Stimulated activated CD8-positive, alpha-beta memory T cell treated with anti-CD3 and anti-CD28 coated beads, Interleukin-12 subunit alpha, Interleukin-12 subunit beta, amount 100 ng/mL, for 1 hour (primary cell): Measurements from ENCODE around the gene C1orf74.

Experiments used
- DNase-seq: peaks from one replicate; pipeline ENCODE4 v3.0.0-alpha.2; 2020; ENCODE audit warnings: low read depth

The C1orf74 gene

DNA sequence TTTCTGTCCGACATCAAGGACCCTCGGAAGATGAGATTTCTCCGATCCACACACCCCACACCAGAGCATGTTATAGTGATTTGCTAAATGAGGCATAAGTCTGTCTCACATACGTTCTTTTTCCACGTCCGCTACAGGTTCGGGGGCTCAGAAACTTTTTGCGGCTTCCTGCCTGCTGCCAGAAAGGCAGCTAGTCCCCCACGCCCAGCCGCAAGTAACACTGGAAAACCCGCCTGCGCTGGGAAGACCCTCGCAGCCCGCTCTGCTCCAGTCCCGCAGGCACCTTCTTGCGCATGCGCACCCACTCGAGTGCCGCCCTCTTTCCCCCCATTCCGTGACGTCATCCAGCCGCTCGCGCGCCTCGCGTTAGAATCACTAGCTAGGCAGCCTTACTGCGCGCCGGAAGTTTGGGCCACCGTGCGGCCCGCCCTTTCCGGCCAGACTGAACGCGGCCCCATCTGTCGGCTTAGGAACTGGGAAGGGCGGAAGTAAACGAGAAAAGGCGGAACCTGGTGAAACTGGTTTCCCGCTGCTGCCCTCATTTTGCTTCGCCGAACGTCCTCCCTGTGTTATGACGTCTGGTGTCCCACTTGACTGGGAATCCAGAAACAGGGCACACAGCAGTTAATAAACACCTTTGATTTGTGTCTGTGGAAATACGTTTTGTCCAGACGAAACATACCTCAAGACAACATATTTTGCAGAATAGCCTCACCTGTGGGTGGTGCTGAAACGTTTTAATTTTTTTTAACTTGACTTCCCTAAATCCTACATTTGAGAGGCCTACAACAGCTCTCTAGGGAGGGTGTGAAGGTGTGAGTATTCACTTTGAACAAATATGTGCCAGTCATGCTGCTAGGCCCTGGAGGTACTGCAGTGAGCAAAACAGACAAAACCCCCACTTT is at the start of gene C1orf74:
C1orf74 (minus strand) TSS at position 295 of the 905 bp plus-strand sequence. CDS start 925 bp downstream, outside the sequence.
- peak; percentile 100 for DNase-seq

DNA sequence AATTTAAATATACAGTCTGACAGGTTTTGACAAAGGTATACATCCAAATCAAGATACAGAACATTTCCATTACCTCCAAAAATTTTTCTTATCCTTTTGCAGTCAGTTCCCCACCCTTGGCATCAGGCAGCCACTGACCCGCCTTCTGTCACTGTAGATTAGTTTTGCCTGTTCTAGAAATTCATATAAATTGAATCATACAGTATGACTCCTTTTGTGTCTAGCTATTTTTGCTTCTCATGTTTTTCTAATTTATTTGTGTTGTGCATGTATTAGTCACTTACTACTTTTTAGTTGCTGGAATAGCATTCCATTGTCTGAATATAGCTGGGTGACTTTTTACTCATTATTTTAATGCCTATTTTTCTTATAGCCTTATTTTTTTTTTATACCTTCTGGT is 47.3 kb upstream of the C1orf74 start:
- no peak for DNase-seq

DNA sequence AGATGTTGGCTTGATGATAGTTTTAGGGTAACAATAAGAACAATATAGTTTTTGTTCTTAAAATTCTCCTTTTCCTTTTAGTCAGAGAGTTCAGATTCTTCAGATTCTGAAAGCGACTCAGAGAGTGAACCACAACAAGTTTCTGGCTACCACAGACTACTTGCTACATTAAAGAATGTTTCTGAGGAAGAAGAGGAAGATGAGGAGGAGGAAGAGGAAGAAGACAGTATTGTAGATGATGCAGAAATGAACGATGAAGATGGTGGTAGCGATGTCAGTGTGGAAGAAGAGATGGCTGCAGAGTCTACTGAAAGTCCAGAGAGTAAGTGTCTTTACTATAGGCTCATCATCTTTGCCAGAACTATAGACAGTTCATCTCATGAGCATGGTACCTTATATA is 46.4 kb upstream of the C1orf74 start:
- no peak for DNase-seq

DNA sequence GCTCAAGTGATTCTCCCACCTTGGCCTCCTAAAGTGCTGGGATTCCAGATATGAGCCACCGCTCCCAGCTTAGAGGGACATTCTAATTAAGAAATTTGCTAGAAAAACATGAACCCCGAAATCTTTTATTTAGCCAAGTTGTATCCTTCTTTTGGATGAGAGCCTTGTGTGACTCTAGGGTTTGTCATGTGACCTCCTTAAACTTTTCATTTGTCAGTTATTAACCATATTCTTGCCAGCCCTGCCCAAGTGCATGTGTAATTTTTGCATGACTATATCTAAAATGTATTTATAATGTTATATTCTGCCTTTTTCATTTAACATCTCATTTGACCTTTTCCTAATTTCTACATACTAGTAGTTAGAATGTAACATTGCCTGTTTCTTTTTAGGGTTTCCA is 45.4 kb upstream of the C1orf74 start:
- no peak for DNase-seq

DNA sequence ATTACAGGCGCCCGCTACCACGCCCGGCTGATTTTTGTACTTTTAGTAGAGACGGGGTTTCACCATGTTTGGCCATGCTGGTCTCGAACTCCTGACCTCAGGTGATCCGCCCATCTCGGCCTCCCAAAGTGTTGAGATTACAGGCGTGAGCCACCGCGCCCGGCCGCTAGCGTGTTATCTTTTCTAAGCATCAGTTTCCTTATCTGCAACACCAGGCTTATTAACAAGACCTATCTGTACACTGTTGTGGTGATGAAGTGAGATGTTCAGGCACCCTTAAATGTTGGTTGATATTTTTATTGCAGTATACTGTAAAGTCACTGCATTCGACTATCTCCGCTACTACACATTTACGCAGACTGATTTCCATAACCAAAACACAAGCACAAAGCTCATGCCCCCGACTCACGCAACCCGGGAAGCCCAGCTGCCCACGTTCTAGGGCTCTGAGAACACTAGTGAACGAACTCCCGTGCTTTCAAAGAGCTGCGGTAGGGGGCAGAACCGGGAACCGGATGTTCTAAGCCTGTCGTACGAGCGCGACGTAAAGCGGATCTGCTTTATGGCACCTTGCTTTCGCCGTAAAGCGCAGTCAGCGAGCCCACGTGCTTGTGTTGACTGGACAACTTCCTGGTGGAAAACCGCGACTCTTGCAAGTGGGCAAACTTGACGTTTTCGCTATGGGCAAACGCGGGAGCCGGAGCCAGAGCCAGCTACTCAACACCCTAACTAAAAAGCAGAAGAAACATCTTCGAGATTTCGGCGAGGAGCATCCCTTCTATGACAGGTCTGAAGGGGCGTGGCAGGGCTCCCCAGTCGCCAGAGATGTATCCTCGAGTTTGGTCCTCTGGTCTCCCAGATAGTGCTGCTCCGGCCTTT is 43.3 kb upstream of the C1orf74 start, which contains the start of gene UTP25:
UTP25 (plus strand) TSS at position 589 of the 879 bp plus-strand sequence; CDS start at position 681, 92 bp downstream.
- DNase-seq = peak; percentile 88

DNA sequence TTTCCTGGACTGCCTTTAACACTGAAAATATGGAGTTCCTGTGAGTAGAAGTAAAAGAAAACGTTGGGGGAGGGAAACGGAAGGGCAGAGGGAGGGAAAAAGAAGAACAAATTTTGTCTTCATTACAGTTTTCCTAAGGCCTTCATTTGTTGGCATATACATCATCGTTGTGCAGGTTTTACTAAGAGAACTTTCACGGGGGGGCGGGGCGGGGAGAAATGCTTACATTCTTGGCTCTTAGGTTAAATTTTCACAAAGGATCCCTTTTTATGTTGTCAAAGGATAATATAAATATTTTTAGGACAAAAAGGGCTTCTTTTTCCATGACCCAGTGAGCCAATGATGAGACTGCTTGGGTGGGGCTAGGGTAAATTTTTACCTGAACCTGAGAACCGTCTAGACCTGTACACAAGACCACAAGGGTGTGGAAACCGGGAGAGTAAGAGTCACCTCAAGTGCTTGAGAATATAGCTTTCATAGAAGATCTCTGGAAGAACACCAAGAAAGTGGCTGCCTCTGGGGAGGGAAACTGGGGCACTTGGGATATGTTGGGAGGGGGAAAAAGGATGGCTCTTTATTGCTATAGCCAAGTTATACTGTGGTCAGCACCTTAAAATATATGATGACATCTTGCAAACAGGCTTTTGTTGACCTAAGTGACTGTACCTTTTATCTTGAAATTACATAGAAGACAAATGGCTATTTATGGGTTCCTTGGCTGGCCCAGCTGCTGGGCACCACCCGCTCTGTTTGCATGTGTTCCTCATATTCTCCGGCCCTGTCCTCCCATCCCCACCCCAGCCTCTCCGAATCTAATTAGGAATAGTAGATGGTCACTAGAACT is 41.5 kb upstream of the C1orf74 start:
- DNase-seq = no peak

DNA sequence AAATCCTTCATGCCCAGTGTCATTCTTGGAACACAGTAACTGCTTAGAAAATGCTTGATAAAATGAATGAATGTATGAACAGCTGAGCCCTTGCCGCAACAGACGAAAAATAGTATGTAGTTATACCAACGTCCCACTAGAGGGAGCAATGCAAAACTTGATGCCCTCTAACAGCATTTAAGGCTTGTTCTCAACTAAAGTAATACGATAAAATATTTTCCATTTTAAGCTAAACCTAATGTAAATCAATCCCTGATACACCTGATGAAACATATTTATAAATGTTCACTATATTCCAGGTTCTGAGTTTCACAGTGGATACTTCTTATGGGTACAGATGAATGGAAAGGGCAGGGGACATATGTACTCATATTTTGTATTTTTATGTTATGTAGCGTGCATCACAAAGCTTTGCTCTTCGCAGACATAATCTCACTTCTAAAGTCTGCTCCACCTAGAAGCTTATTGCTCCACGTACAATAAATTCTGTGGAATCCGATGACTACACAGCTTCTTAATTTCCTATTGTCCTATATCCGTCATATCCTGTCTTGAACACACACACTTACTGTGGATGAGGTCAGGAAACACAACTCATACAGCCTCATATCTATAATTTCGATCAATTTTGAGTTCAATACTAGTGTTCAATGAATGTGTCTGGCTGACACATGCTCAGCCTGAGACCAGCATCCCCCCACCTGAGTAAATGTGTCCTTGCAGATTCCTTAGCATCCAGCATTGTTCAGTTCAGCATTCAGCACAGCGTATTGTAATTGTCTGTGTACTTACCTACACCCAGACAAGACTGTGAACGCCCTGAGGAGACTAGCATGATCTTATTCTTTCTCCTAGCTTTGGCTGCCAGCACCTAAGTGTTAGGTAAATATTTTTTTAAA is 39.0 kb upstream of the C1orf74 start:
- DNase-seq = no peak

DNA sequence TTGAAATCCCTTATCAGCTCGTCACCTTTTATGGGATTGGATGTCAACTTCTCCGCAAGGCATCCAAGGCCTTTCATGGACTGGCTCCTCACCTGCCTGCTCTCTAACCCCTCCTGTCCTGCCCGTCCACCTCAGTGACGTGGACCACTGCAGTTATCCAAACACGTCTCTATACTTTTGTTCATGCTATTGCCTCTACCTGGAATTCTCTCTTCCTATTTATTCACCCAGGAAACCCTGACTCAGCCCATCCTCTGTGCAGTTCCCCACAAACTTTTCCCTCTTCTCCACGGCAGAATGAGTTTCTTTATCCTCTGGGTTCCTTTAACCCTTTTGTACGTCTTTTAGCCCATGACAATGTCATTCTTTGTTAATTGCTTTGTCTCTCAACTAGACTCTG is 38.3 kb upstream of the C1orf74 start:
- no peak for DNase-seq

DNA sequence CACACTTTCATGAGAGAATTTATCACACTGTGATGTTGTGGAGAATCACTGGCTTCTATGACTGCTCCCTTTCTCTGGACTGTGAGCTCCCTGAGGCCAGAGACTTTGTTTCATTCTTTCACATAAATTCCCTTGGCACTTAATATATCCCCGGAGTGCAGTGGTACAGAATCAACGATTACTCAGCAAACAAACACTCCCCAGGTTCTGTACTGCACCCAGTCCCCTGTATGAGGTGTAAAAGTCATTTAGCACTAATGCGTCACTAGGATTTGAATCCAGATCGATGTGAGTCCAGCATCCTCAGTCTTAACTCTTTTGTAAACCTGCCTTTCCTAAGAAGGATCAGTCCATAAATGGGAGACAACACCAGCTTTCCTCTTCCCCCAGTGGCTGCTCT is 36.6 kb upstream of the C1orf74 start:
- no peak for DNase-seq

DNA sequence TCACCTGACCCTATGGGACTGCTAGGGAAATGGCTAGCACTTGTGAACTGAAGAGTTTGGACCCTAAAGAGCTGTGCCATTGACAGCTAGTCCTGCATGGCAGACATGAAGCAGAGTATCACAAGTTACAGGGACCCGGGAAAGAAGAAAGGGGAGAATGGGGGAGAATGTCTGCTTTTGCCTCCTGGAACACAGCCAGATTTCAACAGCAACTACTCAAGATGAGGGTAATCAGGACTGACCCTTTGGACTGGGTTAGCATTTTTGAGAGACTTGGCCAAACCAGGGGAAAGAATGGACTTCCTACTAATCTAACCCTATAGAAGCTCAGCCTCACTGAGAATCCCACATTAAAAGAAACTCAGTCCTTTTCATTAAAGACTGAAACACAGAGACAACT is 34.7 kb upstream of the C1orf74 start:
- DNase-seq = no peak

DNA sequence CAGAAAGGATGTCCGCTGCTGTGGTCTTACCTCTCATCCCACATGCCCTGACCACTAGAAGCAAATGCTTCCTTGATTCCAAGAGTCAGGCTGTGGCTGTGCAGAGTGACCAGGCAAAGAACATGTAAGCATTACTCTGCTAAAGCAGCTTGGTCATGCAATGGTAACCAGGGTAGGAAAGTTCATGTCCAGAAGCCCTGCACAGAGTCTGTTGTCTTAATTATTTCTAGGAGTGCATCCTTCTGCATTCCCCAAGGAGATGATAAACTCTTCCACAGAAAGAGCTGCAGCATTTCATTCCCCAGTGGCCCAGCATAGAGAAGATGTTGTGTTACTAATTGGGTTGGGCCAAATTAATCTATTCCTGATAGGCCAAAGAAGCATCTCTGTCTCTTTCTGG is 33.3 kb upstream of the C1orf74 start:
- no peak for DNase-seq

DNA sequence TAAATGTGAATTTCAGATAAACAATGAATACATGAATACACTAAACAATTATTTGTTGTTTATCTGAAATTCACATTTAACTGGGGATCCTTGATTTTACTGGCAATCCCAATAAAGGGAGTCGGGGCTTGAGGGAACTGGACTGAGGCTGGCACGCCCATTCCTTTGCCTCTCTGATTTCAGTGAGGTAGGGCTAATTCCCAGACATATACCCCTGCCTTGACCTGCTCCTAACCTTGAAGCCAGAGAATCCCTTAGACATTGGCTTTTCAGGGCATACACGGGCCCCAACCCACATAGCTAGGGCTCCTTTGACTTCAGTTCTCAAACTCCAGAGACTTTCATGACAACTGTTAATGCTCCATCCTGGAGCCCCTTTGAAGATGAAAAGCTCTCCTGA is 32.6 kb upstream of the C1orf74 start:
- no peak for DNase-seq

DNA sequence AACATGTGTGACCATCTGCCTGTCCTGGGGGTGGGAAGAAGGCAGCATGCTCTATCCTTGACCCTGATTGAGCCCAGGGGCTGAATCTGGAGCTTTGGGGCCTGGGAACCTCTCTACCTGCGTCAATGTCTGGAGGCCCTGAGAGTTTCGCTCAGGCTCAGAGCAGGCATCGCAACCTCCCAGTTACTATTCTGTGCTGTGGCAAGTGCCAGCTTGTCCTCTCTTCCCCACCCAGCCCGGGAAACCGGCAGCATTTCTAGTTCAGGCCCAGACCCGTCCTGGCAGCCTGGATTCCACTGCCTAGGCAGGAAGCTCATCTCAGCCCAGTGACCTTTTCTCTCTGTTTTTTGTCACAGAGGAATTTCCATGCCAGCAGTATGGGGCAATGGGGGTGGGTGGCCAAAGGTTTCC is 31.6 kb upstream of the C1orf74 start:
- no peak for DNase-seq

DNA sequence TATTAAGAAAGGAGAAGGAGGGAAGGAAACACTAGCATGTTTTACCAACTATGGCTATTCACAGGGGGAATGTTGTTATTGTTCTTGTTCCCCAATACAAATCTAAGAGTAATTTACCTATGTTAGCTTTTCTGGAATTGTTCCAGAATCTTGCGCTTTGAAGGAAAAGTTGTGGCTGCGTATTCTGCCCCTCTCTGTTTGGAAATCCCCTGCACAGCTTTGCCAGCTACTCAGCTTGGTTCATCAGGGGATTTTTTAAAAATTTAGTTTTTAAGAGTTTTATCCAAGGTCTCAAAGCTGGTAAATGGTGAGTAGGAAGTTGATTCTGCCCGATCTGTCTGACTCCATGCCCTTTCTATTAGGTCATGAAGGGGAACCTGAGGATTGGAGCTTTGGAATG is 31.1 kb upstream of the C1orf74 start:
- no peak for DNase-seq

DNA sequence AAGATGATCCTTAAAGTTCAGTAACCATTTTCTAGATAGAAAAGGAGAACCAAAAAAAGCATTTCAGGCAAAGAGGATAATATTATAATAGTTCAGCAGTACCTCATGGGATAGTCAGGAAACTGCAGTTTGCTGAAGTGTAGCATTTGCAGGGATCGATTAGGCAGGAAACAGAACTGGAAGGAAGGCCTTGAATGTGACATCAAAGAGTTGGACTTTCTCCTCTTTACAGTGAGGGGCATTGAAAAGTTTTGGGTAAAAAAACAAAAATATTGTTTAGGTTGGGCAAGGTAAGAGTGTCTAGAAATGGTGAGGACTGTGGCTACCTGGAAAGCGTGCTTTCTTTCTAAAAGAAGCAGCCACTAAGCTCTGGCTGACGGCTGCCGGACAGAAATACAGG is 29.5 kb upstream of the C1orf74 start:
- DNase-seq = no peak

DNA sequence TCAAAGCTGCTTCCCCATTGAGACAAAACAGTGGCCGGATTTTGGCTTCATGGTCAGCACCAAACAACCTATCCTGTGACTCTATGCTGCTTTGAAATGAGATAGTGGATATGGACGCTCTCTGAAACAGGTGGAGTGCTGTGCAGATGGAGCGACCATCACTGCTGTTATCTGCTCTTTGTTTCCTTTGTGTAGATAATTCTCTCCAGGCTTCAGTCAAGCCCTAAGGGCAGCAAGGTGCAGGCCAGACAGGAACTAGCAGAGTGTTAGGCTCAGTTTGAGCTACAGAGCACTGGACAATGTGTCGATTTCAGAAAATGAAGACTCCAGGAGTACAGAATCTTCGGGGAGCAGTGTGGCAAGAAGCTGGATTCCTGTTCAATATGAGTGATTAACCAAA is 26.4 kb upstream of the C1orf74 start:
- DNase-seq = no peak

DNA sequence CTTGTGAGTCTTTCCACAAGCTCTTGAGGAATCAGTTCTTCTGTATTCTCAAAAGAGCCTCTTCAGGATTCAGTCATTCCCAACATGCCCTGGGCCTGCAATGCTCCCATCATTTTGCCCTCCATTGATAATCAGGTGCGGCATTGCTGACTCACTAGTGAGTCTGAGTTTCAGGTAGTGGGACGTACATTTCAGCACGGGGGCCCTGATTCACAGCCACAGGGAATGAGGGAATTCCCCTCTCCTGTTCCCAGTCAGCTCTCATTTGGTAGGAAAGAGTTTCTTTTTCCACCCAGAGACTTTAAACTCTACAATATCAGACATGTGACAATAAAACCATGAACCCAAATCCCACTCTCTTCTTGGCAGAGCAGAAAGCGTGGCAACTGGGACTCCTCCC is 25.3 kb upstream of the C1orf74 start:
- DNase-seq = no peak

DNA sequence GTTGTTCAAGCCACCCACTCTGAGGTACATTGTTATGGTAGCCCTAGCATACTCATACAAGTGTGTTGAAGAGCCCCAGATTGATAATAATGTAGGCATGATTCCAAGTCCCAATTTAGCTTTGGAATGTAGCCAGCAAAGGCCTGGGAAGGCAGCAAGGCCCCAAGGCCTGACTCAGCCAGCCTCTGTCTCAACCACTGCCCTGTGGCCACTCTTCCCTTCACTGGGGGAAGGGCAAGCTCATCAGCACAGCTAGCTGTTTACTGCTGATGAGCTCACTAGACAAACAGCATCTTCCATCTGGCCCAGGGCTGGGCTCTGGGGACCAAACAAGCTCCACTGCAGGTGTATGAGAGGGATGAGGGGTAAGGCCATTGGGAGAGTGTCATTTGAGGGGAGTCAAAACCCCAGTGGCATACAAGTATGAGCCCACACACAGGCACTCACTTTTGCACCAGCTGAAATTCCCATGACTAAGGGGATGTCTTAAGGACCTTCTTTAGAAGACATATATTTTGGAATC is 23.8 kb upstream of the C1orf74 start:
- DNase-seq = no peak

DNA sequence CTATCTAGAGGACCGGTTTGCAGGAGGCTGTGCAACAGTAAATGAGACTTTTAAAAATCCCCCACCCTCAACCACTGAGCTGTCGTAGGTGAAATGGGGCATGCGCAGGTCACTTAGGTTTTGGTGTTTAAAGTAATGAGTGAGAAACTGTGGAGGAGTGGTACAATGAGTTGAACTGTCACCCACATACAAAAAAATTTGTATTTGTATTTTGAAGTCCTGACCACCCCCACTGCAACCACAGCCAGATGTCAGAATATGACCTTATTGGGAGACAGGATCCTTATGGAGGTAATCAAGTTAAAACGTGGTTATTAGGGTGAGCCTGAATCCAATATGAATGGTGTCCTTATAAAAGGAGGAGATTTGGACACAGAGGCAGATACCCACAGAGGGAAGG is 23.1 kb upstream of the C1orf74 start:
- DNase-seq = no peak

DNA sequence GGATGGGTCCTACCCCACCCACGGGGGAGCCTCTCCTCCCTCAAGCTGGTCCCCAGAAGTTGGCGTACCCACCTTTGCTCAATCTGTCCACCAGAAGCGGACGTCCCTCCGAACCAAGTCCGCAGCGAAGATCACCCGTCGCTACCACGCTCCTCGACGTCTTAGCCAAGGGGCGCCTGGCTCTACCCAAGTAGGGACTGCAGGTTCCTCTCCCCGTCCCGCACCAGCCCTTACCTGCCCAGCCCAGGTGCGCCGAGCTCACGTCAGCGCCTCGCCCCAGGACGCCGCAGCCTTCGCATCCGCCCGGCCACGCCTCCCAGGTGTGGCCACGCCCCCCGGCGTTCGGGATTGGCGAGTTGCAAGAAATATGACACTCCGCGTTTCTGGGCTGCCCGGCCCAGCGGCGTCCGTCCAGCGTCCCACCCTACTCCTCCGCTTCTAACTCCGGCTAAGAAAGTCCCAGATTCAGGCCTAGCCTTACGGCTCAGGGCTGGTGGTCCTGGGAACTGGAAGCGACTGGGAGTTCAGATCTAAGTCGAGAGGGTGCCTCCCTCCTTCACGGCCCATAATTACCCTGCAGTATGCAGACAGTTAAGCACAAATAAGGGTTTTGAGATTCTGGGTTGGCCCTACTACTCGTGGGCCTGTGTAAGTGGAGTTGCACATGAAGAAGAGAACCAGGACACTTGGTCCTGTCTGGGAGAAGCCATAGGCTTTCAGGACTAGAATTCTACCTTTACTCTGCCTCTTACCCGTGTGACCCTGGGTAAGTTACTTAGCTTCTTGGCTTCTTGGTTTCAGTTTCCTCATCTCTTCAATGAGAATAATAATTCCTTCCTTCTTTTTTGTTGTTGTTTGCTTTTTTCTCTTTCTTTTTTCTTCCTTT is 21.8 kb upstream of the C1orf74 start, which contains the start of gene IRF6:
IRF6 (minus strand) TSS at position 268 of the 886 bp plus-strand sequence. CDS start 4,729 bp downstream, outside the sequence.
- DNase-seq = no peak
